OCI-LY1 (cell line): ENCODE results near the gene RNASE8.

Source experiments
- H2AFZ ChIP-seq: fragments of 200-600 bp; sonication (generic), shearing (Covaris generic); 2 replicates; pipeline ENCODE4 v1.6.0; 2014; ENCODE audit warnings: antibody characterized with exemption, mild to moderate bottlenecking, low read length
- H3F3A ChIP-seq: fragments of 200-600 bp; sonication (generic), shearing (Covaris generic); 2 replicates; pipeline ENCODE4 v1.6.0; 2014; ENCODE audit warnings: mild to moderate bottlenecking, antibody characterized with exemption, low read length, moderate library complexity; ENCODE audit not compliant: insufficient read depth
- H3K27ac ChIP-seq: fragments of 200-600 bp; sonication (generic); 2 replicates; pipeline ENCODE4 v1.5.1; 2014; ENCODE audit warnings: low read length, mixed run types, mild to moderate bottlenecking, low read depth; ENCODE audit not compliant: poor library complexity, severe bottlenecking
- H3K27me3 ChIP-seq: fragments of 200-600 bp; sonication (generic); 2 replicates; pipeline ENCODE4 v1.6.0; 2014; ENCODE audit warnings: antibody characterized with exemption, mild to moderate bottlenecking, low read length, moderate library complexity; ENCODE audit not compliant: insufficient read depth
- H3K36me3 ChIP-seq: fragments of 200-600 bp; sonication (generic); 2 replicates; pipeline ENCODE4 v1.6.1; 2014; ENCODE audit warnings: mild to moderate bottlenecking, antibody characterized with exemption, low read length, moderate library complexity, mixed read lengths; ENCODE audit not compliant: insufficient read depth
- H3K4me1 ChIP-seq: fragments of 200-600 bp; sonication (generic); 2 replicates; pipeline ENCODE4 v1.5.1; 2014; ENCODE audit warnings: mild to moderate bottlenecking, low read length, moderate library complexity; ENCODE audit not compliant: insufficient read depth, severe bottlenecking
- H3K4me2 ChIP-seq: fragments of 200-600 bp; sonication (generic), shearing (Covaris generic); 2 replicates; pipeline ENCODE4 v1.6.1; 2014; ENCODE audit warnings: low read length
- H3K4me3 ChIP-seq: fragments of 200-600 bp; sonication (generic); 2 replicates; pipeline ENCODE4 v1.5.1; 2014; ENCODE audit warnings: low read length, low read depth, mild to moderate bottlenecking, mixed read lengths; ENCODE audit not compliant: poor library complexity, severe bottlenecking
- H3K79me2 ChIP-seq: fragments of 200-600 bp; shearing (Covaris generic); 2 replicates; pipeline ENCODE4 v1.6.1; 2016; ENCODE audit warnings: mixed run types, low read length, mixed read lengths; ENCODE audit not compliant: insufficient read depth
- H3K9ac ChIP-seq: fragments of 200-600 bp; sonication (generic), shearing (Covaris generic); 2 replicates; pipeline ENCODE4 v1.6.1; 2014; ENCODE audit warnings: mild to moderate bottlenecking, low read length, mixed read lengths
- H3K9me2 ChIP-seq: fragments of 200-600 bp; sonication (generic), shearing (Covaris generic); 2 replicates; pipeline ENCODE4 v1.6.1; 2014; ENCODE audit warnings: low read depth, mild to moderate bottlenecking, low read length, mixed read lengths
- H3K9me3 ChIP-seq: fragments of 200-600 bp; shearing (Covaris generic); 2 replicates; pipeline ENCODE4 v1.6.1; 2014; ENCODE audit warnings: low read length, mixed read lengths
- H4K20me1 ChIP-seq: fragments of 200-600 bp; sonication (generic), shearing (Covaris generic); 2 replicates; pipeline ENCODE4 v1.6.0; 2016; ENCODE audit warnings: mild to moderate bottlenecking, low read length; ENCODE audit not compliant: insufficient read depth
- EZH2 ChIP-seq: fragments of 200-600 bp; sonication (generic), shearing (Covaris generic); IDR thresholded peaks from 2 replicates; pipeline ENCODE4 v1.8.0; 2017; ENCODE audit warnings: borderline replicate concordance, mixed run types, mild to moderate bottlenecking, antibody characterized with exemption, low read length, moderate library complexity, mixed read lengths
- TF ChIP-seq, protein P1 (sequence below): fragments of 200-600 bp; sonication (generic), shearing (Covaris generic); IDR thresholded peaks from 2 replicates; pipeline ENCODE4 v1.5.1; 2017; ENCODE audit warnings: mild to moderate bottlenecking, antibody characterized with exemption, low read length, moderate library complexity, mixed read lengths

The RNASE8 gene

DNA sequence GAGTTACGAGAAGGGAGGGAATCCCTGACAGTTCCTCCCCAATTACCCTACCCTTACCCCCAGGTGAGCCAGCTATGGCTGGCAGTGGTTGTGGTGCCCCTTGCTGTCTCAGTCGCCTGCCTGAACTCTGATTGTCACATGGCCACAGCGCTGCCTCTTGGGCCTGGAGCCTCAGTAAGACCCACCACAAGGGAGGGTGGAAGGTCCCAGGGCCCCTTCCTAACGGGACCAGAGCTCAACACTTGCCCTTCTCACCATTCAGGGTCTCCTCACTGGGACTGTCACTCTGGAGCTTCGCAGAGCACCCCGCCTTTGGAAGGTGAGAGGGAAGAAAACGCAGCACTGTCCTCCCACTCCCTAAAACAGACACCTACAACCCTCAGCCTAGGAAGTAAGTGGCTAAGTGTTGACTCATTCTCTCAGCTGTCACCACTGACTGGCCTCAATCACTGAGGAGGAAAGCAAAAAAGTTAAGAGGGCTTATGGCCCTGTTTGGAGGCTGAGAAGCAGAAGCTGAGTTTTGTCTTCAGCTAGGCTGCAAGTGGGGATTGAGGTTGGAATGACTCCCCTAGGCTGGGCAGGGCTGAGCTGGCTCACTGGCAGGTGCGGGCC, 44.3 kb downstream of the RNASE8 start:
- H3K9me2 ChIP-seq: no peaks in the 10 kb centered on the region
- H3K4me3 ChIP-seq: no peak overlapping the region
- H2AFZ ChIP-seq: no peak overlapping the region
- H3K27me3 ChIP-seq: no peaks in the 10 kb centered on the region
- no peaks in the 10 kb centered on the region for H3K36me3 ChIP-seq
- H3K4me1 ChIP-seq: peaks cover 30% of the 10 kb centered on the region
- no peak overlapping the region for H3K4me2 ChIP-seq
- no peaks in the 10 kb centered on the region for H3K79me2 ChIP-seq
- H4K20me1 ChIP-seq: no peaks in the 10 kb centered on the region
- no peaks in the 10 kb centered on the region for H3F3A ChIP-seq
- H3K9ac ChIP-seq: no peak overlapping the region
- TF ChIP-seq, protein P1, sequence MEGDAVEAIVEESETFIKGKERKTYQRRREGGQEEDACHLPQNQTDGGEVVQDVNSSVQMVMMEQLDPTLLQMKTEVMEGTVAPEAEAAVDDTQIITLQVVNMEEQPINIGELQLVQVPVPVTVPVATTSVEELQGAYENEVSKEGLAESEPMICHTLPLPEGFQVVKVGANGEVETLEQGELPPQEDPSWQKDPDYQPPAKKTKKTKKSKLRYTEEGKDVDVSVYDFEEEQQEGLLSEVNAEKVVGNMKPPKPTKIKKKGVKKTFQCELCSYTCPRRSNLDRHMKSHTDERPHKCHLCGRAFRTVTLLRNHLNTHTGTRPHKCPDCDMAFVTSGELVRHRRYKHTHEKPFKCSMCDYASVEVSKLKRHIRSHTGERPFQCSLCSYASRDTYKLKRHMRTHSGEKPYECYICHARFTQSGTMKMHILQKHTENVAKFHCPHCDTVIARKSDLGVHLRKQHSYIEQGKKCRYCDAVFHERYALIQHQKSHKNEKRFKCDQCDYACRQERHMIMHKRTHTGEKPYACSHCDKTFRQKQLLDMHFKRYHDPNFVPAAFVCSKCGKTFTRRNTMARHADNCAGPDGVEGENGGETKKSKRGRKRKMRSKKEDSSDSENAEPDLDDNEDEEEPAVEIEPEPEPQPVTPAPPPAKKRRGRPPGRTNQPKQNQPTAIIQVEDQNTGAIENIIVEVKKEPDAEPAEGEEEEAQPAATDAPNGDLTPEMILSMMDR: no peak
- TF ChIP-seq EZH2: no peak
- no peak overlapping the region for H3K27ac ChIP-seq
- H3K9me3 ChIP-seq: no peaks in the 10 kb centered on the region

DNA sequence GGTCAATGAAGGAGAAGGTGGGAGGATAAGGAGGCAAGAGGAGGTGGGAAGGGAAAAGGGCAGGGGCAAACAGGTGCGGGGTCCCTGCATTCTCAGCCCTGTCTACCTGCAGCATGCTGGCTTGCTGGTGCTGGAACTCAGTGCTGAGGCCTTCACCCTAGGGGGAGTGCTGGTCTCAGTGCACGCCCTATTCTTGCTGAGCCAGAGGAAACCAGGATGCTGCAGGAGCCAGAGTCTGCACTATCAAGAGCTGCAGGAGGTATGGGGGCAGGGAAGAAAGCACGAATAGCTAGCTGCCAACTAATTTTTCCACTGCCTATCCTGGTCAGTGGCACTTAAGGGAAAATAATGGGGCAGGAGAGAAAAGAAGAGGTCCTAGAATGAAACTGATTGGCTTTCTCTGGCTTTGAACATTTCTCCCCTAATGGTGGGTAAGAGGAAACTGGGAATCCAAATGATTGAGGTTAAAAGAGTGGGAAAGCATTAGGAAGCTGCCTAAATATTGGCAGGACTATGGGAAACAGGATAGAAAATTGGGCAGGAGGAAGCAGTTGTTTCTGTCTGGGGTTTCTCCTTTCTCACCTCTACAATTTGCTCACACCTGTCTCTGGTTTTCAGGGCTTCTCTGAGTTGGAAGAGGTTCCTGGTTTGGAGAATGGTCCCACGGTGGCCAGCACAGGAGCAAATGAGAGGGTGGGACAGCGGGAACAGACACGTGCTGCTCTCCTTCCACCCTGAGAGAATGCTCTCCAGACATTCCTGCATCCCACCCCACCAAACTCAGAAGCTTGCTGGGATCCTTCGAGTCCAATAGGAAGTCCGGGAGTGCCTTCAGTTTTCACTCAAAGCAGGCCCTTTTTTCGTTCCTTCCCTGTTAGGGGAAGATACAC, 45.1 kb downstream of the RNASE8 start:
- Histone ChIP-seq H3K27me3 (no peaks in the 10 kb centered on the region), H3K4me3 (peak overlapping the region; percentile 86), H3K79me2 (no peaks in the 10 kb centered on the region), H3K9me2 (no peaks in the 10 kb centered on the region), H3K9me3 (no peaks in the 10 kb centered on the region), H3K4me1 (peaks cover 30% of the 10 kb centered on the region), H3K4me2 (peak overlapping the region; percentile 82), H4K20me1 (no peaks in the 10 kb centered on the region), H3K36me3 (no peaks in the 10 kb centered on the region), H2AFZ (0 out of 2 replicates have a peak overlapping the region, but pooled peaks have one; percentile 83), H3F3A (no peaks in the 10 kb centered on the region), H3K9ac (peak overlapping the region; percentile 96; the same call in 1 of the 2 replicates), H3K27ac (no peak overlapping the region)
- TF ChIP-seq, protein P1: no peak
- no peak for TF ChIP-seq EZH2

DNA sequence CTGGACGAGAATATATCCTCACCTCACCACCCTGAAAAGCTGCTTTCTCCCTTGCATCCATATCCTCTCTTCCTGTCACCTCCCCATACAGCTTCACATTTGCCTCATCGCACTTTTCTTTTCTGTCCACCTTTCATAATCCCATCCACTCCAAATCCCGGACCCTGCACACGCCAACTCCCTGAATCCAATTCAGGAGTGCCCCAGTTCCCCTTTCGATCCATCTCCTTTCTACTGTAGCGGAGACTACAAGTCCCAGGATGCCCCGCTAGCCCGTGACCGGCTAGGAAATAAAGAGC, 45.7 kb downstream of the RNASE8 start:
- H3F3A ChIP-seq: no peaks in the 10 kb centered on the region
- TF ChIP-seq, protein P1: no peak; the same call in 1 of the 2 replicates
- no peak for TF ChIP-seq EZH2
- 0 out of 2 replicates have a peak overlapping the region, but pooled peaks have one; percentile 83 for H2AFZ ChIP-seq
- no peaks in the 10 kb centered on the region for H3K79me2 ChIP-seq
- no peaks in the 10 kb centered on the region for H3K36me3 ChIP-seq
- peak overlapping the region; percentile 82 for H3K4me2 ChIP-seq
- H3K27me3 ChIP-seq: no peaks in the 10 kb centered on the region
- H3K9me3 ChIP-seq: no peaks in the 10 kb centered on the region
- peak overlapping the region; percentile 86 for H3K4me3 ChIP-seq
- peak overlapping the region; percentile 96; the same call in 1 of the 2 replicates for H3K9ac ChIP-seq
- H3K27ac ChIP-seq: no peak overlapping the region
- H4K20me1 ChIP-seq: no peaks in the 10 kb centered on the region
- no peaks in the 10 kb centered on the region for H3K9me2 ChIP-seq
- peaks cover 30% of the 10 kb centered on the region for H3K4me1 ChIP-seq
